ENCODE results near the gene SH3RF2.
"Not testable (repeated sequence)": the region's sequence is repeated elsewhere in the genome, so short reads cannot be mapped to it uniquely, and the experiment has no call there.

Gene SH3RF2

GRCh38 chr5:146089287-146089686 is 152.9 kb downstream of the SH3RF2 start:
- TF ChIP-seq CTCF (IDR thresholded peaks at IDR 0.05; ENCODE audit: low read depth, low read length), result no peak
- DNase-seq (ENCODE audit: extremely low read depth, low read depth), result no peak

DNA sequence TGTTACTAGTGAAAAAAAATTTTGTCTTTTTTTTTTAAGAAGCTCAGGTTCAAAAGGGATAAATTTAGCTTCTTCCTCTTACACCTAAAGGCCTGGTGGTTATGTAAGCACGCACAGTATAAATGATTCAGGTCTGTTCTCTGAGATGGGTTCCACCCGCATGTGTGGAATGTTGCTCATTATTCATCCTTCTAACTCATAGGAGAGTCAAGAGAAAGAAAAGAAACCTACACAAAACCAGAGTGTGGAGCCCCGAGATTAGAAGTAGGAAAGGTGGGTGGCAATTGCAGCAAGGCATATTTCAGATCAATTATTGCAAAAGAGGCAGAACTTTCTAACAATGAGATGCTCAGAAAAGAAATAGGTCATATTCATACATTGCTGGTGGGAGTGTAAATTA is 155.5 kb downstream of the SH3RF2 start:
- TF ChIP-seq CTCF (IDR thresholded peaks at IDR 0.05; ENCODE audit: low read depth, low read length), result no peak
- DNase-seq (ENCODE audit: extremely low read depth, low read depth), result no peak

- no peak for TF ChIP-seq CTCF (IDR thresholded peaks at IDR 0.05; ENCODE audit: low read depth, low read length)
- DNase-seq (ENCODE audit: extremely low read depth, low read depth), result no peak
Measured at GRCh38 chr5:146098047-146098446, 161.7 kb downstream of the SH3RF2 start.

DNA sequence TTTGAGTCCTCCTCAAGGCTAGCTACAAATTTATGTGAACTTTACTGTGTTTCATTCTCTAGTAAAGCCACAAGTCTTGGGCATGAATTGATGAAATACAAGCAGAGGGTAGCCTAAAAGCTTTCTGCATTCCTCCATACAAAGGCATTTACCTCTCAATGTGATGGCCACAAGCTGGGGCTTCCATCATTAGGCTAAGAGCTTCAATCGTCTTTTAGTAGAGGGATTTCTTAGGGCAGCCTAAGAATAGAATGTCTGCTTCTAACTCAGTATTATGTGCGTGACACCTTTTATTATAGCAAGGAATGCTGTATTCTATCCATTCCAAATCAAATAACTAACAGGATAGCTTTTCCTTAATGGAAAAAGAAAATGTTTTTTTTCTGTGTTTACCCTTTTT is 165.3 kb downstream of the SH3RF2 start:
- no peak for TF ChIP-seq CTCF (IDR thresholded peaks at IDR 0.05; ENCODE audit: low read depth, low read length)

DNA sequence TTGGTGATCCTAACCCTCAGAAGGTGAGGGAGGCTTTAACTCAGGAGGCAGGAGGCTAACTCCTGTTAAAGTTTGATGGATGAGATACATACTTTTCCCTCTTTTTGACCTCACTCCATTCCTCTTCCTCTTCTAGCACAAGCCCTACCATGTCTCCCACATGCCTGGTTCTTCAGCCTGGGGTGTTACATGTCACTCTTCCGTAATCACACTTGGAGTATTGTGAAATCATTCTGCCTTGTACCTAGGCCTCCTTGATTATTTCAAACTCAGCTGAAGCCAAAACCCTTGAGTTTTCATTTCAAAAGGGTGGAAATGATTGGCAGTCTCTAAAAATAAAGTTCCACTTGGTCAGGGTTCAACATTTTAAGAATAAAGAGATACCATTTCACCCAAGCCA is 167.2 kb downstream of the SH3RF2 start:
- TF ChIP-seq CTCF (IDR thresholded peaks at IDR 0.05; ENCODE audit: low read depth, low read length), result no peak
- no peak for DNase-seq (ENCODE audit: extremely low read depth, low read depth)

More for the DNA sequence above, 165.3 kb downstream of the SH3RF2 start:
- no peak for DNase-seq (ENCODE audit: extremely low read depth, low read depth)

- no peak for TF ChIP-seq CTCF (IDR thresholded peaks at IDR 0.05; ENCODE audit: low read depth, low read length)
- no peak for DNase-seq (ENCODE audit: extremely low read depth, low read depth)
Measured at GRCh38 chr5:146105477-146105876, 169.1 kb downstream of the SH3RF2 start, which contains the start of gene PLAC8L1. TSS of gene PLAC8L1 (minus strand) at chr5:146105577. CDS start at chr5:146104311, 1,266 bp downstream.

DNA sequence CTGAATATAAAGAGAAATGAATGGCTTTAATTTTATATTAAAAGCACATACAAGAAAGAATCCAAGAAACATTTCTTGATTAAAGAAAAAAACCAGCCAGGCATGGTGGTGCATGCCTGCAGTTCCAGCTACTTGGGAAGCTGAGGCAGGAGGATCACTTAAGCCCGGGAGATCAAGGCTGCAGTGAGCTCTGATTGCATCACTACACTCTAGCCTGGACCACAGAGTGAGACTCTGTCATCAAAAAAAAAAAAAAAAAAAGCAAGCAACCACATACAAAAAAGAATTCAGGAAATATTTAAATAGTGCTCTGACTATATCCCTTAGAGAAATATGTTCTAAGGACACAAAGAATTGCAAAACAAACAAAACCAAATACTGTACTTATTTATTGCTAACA is 171.5 kb downstream of the SH3RF2 start:
- DNase-seq (ENCODE audit: extremely low read depth, low read depth), result no peak
- no peak for TF ChIP-seq CTCF (IDR thresholded peaks at IDR 0.05; ENCODE audit: low read depth, low read length)

DNA sequence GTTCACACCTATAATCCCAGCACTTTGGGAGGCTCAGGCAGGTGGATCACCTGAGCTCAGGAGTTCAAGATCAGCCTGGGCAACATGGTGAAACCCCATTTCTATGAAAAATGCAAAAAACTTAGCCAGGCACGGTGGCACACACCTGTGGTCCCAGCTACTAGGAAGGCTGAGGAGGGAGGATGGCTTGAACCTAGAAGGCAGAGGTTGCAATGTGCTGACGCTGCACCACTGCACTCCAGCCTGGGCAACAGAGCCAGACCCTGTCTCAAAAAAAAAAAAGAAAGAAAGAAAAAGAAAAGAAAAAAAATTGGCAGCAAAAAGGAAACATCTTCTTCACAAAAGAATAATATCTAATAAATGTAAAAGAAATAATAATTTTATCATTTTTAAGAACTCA is 172.5 kb downstream of the SH3RF2 start:
- not testable (repeated sequence) for DNase-seq (ENCODE audit: extremely low read depth, low read depth)
